ENCODE data around the gene RALGAPA1.
A peak's percentile ranks its signal among the peaks of the same experiment; 100 is the strongest.

The RALGAPA1 gene

GRCh38 chr14:35535483-35536112 is 273.5 kb downstream of the RALGAPA1 start:
- DNase-seq (ENCODE audit: low spot score) = peak; percentile 7

- DNase-seq (ENCODE audit: low spot score) = peak; percentile 91
Measured at GRCh38 chr14:35534873-35535482, 274.1 kb downstream of the RALGAPA1 start.

GRCh38 chr14:35534208-35534872 is 274.8 kb downstream of the RALGAPA1 start:
- DNase-seq (ENCODE audit: low spot score) = peak; percentile 10

- DNase-seq (ENCODE audit: low spot score) = peak; percentile 86
Measured at GRCh38 chr14:35533357-35534207, 275.5 kb downstream of the RALGAPA1 start, which contains the start of gene INSM2. Gene INSM2 (plus strand): TSS chr14:35534164. CDS start chr14:35534253, 89 bp downstream.

GRCh38 chr14:35532783-35533356 is 276.2 kb downstream of the RALGAPA1 start:
- no peak for DNase-seq (ENCODE audit: low spot score)

GRCh38 chr14:35531960-35532747 is 276.9 kb downstream of the RALGAPA1 start:
- DNase-seq (ENCODE audit: low spot score) = no peak

GRCh38 chr14:35526962-35527361 is 282.1 kb downstream of the RALGAPA1 start:
- DNase-seq (ENCODE audit: low spot score) = no peak

- no peak for DNase-seq (ENCODE audit: low spot score)
Measured at GRCh38 chr14:35525695-35526094, 283.4 kb downstream of the RALGAPA1 start.

GRCh38 chr14:35519986-35520385 is 289.1 kb downstream of the RALGAPA1 start:
- no peak for DNase-seq (ENCODE audit: low spot score)

GRCh38 chr14:35515916-35516315 is 293.2 kb downstream of the RALGAPA1 start:
- no peak for DNase-seq (ENCODE audit: low spot score)

GRCh38 chr14:35512765-35513164 is 296.3 kb downstream of the RALGAPA1 start:
- DNase-seq (ENCODE audit: low spot score) = no peak

GRCh38 chr14:35509846-35510245 is 299.2 kb downstream of the RALGAPA1 start:
- DNase-seq (ENCODE audit: low spot score) = no peak

GRCh38 chr14:35506927-35507326 is 302.2 kb downstream of the RALGAPA1 start:
- DNase-seq (ENCODE audit: low spot score) = peak; percentile 16

- no peak for DNase-seq (ENCODE audit: low spot score)
Measured at GRCh38 chr14:35506461-35506860, 302.6 kb downstream of the RALGAPA1 start.

- no peak for DNase-seq (ENCODE audit: low spot score)
Measured at GRCh38 chr14:35504260-35504659, 304.8 kb downstream of the RALGAPA1 start.

- no peak for DNase-seq (ENCODE audit: low spot score)
Measured at GRCh38 chr14:35503646-35504045, 305.4 kb downstream of the RALGAPA1 start.

- DNase-seq (ENCODE audit: low spot score) = no peak
Measured at GRCh38 chr14:35499180-35499579, 309.9 kb downstream of the RALGAPA1 start.

- DNase-seq (ENCODE audit: low spot score) = no peak
Measured at GRCh38 chr14:35495278-35495677, 313.8 kb downstream of the RALGAPA1 start.

GRCh38 chr14:35492569-35493014 is 316.5 kb downstream of the RALGAPA1 start:
- no peak for DNase-seq (ENCODE audit: low spot score)
